Peyer's patch (tissue), 4 donors: ENCODE results near the gene STAM.

Experiments used
- POLR2A ChIP-seq, 2 donors: fragments of 450-650 bp; IDR thresholded peaks; one replicate each; pipeline ENCODE4 v1.5.1; 2017; ENCODE audit warnings: antibody characterized with exemption in 2 of 2, mild to moderate bottlenecking in 2 of 2, moderate library complexity in 2 of 2
- TF ChIP-seq, protein P1 (sequence below), 6 experiments: fragments of 450-650 bp in 4 of 6; fragments of 200-600 bp in 2 of 6; sonication (generic) in 1 of 6; IDR thresholded peaks; one replicate each; pipeline ENCODE4 v1.5.1; 2017 to 2019; ENCODE audit warnings: antibody characterized with exemption in 6 of 6, mild to moderate bottlenecking in 3 of 6, moderate library complexity in 1 of 6

DNA sequence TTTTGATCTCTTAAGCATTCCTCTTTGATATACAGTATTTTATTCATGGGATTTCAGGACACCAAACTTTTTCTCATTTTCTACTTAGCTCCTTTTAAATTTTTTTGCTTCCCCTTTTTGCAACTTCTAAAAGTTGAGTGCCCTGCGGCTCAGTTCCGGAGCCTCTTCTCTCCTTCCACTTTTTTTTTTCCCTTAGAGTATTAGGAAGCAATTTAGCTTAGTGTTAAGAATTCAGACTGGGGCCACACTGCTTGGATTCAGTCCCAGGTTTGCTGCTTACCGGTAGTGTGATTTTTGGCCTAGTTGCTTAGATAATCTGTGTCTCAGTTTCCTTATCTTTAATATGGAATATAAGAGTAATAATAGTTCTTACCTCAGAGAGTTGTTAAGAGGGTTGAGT lies 3.4 kb downstream of the STAM start:
- TF ChIP-seq, protein P1, sequence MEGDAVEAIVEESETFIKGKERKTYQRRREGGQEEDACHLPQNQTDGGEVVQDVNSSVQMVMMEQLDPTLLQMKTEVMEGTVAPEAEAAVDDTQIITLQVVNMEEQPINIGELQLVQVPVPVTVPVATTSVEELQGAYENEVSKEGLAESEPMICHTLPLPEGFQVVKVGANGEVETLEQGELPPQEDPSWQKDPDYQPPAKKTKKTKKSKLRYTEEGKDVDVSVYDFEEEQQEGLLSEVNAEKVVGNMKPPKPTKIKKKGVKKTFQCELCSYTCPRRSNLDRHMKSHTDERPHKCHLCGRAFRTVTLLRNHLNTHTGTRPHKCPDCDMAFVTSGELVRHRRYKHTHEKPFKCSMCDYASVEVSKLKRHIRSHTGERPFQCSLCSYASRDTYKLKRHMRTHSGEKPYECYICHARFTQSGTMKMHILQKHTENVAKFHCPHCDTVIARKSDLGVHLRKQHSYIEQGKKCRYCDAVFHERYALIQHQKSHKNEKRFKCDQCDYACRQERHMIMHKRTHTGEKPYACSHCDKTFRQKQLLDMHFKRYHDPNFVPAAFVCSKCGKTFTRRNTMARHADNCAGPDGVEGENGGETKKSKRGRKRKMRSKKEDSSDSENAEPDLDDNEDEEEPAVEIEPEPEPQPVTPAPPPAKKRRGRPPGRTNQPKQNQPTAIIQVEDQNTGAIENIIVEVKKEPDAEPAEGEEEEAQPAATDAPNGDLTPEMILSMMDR (IDR thresholded peaks at IDR 0.05) = no peak
- TF ChIP-seq POLR2A (IDR thresholded peaks at IDR 0.05) = no peak
